ENCODE results near the gene TRAPPC12.
"Not testable (repeated sequence)": the region's sequence is repeated elsewhere in the genome, so short reads cannot be mapped to it uniquely, and the experiment has no call there.

TRAPPC12 gene

DNA sequence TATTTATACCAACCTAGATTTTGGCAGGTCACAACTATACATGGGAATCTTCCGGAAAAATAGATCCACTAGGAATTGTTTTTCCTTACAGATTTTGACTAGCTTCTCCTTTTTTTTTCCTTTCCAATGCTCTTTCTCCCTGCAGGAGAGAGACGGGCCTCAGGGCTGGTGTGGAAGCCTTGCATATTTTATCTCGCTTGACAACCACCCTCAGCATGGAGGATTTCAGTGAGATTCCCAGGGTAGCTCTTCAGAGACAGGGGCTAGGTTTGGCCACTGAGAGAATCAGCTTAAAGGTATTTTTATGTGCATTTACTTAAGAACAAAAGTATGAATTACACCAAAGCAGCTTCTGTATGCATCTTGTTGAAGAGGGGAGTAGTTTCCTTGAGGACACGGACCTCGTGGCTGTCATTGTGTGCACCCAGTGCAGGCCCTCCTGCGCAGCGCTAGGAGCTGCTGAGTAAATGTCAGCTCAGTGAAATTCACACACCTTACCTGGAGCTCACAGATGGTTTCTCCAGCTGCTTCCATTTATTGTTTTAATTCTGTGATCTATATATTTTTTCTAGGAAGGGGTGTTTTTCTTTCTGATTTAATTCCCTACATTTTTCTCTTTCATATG is 54.4 kb downstream of the TRAPPC12 start:
- DNase-seq: no peak

DNA sequence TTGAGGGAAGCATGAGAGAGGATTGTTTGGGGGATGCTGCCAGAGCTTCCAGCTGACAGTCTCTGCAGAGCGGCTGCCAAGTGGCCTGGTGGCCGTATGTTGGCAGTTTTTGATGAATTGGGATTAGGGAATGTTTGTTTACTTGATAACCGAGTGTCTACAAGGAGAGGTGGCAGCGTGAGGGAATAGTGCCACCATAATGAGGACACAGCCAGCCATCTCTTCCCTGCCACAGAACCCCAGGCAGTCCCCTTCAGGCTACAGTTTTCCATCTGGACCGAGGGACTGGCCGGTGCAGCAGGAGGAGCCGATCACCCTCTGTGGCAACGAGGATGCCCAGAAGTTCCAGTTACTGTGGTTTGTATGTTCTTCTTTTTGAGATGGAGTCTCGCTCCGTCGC is 55.2 kb downstream of the TRAPPC12 start:
- no peak for DNase-seq

DNA sequence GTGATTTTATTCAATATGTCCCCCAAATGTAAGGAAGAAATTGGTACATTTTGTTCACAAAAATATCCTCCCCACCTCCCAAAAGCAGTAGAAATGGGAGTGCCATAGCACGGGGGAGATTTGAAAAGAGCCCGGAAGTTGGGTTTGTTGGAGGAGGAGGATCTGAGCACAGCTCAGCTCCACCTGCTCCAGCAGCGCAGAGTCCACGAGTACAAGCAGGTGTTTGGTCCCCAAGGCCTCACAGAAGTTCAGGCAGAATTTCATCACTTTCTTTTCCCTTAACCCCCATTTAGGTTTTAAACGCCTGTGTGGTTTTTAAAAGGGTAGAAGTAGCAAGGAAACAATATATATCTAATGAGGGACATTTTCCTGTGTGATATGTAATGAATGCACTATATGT is 56.0 kb downstream of the TRAPPC12 start:
- DNase-seq: no peak

DNA sequence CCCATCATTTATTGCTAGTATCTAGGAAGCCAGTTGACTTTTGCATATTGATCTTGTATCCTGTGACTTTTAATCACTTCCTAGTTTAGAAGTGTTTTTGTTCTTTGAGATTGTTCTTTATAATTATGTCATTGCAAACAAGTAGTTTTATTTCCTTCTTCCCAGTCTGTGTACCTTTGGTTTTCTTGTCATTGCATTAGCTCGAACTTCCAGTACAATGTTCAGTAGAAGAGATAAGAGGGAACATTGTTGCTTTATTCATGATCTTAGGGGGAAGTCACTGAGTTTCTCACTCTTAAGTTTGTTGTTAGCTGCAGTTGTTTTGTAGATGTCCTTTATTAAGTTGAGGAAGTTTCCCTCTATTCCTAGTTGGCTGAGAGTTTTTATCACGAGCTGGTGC is 61.0 kb downstream of the TRAPPC12 start:
- no peak for DNase-seq

DNA sequence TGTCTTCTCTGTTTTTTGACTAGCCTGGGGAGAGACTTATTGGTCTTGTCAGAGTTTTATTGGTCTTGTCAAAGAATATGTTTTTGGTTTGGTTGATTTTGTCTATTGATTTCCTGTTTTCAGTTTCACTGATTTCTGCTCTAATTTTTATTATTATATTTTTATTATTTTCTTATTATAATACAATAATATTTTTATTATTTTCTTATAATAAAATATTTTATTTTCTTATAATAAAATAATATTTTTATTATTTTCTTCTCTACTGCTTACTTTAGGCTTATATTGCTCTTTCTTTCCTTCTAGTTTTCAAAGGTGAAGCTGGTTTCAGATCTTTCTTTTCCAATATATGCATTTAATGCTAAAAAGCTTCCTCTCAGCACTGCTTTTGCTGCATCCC is 62.0 kb downstream of the TRAPPC12 start:
- DNase-seq: no peak

DNA sequence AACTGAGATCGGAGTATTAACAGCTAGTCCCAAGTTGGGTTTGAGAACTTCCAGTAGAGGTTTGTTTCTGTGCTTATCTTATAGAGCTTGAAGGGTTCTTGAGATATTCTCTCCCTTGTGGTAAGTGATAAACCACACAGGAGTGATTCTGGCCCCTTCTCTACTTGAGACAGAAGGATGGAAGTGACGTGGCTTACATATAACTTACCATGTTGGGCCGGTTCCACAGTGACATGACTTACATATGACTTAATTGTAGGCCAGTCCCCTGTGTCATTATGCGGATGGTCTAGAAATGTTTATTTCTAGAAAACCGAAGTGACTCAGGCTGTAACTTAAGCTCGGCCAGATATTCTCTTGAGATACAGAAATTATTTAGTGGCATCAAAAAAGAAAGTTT is 62.7 kb downstream of the TRAPPC12 start:
- DNase-seq: no peak

DNA sequence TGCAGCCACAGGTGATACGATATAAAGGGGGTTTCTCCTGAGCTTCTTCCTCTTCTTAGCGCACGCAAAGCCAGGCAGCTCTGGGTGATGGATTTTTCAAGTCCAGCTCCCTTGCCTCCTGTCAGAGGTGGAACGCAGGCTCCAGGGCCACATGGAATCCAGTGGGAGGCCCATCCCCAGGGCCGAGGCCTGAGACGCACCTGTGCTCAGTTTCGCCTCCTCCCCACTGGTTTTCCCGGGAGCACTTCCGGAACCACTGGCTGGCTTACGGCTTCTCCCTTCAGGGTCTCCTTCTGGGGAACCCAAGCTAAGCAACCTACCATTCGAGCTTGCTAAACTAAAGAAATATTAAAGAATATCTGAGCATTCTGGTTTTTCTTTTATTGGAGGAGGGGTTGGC is 63.6 kb downstream of the TRAPPC12 start:
- no peak for DNase-seq

DNA sequence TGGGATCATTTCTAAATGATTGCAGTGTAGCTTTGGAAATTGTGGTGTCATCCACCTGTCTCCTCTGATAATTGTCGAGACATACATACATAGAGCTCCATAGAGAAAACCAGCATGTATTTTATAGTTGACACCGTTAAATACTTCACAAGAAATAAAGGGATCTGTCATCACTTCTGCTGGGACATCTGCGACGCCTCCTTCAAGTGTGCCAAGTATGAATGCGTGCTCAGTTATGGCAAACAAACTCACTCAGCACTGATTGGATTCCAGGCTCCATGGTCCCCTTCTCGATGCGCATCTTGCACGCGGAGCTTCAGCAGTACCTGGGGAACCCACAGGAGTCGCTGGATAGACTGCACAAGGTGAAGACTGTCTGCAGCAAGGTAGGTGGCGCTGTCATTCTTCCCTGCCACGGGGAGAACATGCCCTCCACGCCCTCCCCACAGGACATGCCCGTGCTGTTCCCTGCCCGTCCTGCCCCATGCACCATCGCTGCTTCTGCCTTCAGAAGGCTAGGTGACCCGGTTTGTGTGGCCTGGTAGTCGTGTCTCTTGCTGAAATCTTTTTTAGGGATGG is 64.1 kb downstream of the TRAPPC12 start:
- DNase-seq: no peak

DNA sequence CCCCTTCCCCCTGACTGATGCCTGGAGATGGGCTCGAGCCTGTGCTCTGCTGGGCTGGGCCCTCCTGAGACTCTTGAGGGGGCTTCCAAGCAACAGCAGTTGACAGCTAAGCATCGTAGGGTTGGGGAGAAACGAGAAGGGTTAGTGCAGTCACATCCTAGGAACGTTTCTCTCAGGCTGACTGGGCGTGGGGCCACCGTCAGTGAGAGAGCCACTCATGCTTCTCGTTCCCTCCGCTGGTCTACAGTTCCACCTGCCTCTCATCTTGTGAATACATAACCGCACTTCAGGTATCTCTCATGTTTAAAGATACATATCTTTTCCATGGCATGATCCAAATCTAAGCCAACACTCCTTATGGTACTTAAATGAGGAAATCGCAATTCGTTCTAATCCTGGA is 66.4 kb downstream of the TRAPPC12 start:
- DNase-seq: peak; percentile 24

DNA sequence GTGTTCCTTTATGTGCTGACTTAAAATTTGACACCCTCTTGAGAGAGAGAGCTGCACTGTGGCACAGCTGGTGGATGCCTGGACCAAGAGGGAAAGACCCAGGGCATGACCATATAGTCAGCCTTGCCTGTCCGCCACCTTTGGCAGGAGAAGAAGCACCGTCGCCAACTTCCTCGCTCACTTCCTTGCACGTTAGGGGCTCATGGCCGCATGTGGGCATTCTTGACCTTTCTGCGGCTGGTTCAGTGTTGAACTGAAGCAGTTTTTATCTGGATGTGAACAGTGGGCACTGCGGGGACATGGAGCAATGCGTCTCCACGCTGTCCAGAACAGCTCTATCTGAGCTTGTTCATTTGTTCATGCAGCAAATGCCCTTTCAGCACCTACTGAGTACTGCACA is 66.9 kb downstream of the TRAPPC12 start:
- no peak for DNase-seq

DNA sequence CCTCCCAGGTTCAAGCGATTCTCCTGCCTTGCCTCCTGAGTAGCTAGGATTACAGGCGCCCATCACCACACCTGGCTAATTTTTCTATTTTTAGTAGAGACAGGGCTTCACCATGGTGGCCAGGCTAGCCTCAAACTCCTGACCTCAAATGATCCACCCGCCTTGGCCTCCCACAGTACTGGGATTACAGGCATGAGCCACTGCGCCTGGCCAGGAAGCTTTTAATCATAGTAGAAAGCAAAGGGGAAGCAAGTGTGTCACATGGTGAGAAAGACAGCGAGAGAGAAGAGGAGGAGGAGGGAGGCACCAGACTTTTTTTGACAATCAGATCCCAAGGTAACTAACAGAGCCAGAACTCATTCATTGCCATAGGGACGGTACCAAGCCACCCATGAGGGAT is 67.7 kb downstream of the TRAPPC12 start:
- DNase-seq: not testable (repeated sequence)

DNA sequence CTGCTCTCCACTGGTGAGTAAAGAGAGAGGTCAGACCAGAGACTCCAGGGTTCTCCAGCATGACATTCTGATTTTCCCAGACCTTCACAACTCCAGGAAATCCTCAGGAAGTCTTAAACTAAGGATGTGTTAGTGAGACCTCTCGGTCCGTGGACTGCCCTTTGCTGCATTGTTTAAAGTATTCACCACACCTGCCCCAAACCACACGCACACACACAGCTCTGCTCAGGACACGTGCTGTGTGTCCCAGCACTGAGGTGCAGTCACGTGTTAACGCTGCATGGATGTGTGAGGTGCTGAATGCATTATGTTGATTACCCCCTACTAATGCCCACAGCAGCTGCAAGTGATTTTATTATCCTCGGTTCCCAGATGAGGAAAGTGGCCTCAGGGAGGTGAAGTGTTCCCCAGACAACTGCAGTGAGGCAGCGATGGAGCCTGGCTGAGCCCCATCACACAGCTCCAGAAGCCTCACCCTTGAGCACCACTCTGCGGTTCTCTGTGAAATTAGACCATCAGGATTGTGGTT is 68.4 kb downstream of the TRAPPC12 start:
- no peak for DNase-seq

DNA sequence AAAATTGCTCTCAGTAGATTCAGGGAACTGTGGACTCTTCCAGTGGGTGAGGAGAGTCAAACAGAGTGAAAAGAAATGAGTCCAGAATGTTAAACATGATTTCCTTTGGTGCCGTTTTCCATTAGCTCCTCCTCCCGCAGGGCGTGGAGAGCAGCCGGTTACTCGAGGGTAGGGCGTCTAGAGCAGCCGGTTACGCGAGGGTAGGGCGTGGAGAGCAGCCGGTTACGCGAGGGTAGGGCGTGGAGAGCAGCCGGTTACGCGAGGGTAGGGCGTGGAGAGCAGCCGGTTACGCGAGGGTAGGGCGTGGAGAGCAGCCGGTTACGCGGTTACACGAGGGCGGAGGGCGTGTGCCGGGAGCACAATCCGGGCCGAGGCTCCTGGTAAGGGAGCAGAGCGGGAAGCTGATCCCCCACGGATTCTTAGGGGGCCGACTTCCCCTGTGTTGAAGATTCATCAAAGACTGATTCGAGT is 69.0 kb downstream of the TRAPPC12 start:
- DNase-seq: not testable (repeated sequence)

DNA sequence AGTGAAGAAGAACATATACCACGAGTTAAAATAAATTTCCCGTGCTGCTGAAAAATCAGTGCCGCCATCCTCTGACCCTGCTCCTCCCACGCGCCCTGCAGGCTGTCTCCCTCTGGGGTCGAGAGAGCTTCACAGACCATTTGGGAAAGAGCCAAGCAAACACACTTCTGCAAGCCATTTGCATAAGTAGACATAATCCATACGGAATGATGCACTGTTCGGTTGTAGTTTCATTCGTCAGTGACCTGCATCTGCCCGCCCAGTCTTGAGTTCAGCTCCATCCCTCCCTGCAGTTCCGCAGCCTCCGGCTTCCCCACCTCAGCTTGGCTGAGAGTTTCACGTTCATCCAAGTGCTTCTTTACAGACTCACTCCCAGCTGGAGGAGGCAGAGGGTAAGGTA is 69.6 kb downstream of the TRAPPC12 start:
- no peak for DNase-seq

DNA sequence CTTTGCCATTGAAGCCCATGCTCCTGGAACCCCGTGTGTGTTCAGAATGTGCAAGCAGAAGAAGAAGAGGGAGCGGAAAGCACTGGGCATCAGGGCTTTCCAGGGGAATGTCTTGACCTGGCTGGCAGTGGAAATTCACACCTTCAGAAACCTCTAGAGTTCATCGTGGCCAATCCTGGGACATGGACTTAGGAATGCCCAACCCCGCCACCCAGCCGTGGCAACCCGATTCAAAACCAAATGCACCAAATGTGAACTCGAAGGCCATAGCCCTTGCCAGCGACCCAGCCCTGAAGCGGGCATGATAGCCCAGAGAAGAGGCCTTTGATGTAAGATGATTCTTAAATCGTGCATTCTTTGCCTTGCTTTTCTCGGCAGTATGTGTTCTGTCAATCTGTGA is 70.4 kb downstream of the TRAPPC12 start:
- no peak for DNase-seq

DNA sequence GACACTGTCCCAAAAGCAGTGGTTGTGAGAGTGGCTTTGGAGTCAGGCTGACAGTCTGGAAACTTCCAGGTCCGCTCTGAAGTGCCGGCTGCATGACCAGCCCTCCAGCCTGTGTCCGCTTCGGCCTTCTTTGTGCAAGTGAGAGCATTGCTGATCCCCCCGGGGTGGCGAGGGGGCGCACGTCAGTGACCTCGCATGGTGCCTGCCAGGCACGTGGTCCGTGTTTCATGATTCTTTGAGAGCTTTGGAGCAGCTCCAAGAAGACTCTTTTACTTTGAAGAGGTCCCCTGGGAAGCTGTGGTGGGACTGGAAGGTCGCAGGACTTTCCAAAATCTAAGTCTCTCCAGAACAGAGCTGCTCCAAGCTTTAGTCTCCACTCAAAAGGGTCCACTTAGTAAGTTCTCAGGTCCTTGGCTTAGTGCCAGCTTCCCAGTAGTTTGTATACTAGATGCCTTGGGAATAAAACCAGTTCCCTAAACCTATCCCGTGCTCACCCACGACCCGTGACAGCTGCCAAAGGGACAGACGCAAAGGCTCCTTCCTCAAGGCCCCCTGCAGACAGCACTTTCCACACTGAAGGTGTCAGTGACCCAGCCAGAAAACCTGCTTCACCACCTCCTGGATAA is 71.0 kb downstream of the TRAPPC12 start:
- no peak for DNase-seq

DNA sequence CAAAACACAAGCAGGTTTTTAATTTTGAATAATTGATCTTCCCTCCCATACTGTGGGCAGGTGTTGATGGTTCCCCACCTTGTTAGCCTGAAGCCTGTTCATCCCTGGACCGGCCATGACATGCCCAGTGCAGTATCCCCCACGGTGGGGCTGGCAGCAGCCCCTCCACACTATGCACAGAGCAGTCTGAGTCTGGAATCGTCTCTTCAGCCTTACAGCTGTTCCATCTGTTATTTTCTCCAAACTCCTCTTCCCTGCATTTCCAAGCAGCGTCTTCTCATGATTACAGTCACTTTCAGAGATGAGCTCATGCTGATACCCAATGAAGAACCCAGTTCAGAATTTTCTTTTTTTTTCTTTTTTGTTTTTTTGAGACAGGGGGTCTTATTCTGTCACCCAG is 71.7 kb downstream of the TRAPPC12 start:
- no peak for DNase-seq

DNA sequence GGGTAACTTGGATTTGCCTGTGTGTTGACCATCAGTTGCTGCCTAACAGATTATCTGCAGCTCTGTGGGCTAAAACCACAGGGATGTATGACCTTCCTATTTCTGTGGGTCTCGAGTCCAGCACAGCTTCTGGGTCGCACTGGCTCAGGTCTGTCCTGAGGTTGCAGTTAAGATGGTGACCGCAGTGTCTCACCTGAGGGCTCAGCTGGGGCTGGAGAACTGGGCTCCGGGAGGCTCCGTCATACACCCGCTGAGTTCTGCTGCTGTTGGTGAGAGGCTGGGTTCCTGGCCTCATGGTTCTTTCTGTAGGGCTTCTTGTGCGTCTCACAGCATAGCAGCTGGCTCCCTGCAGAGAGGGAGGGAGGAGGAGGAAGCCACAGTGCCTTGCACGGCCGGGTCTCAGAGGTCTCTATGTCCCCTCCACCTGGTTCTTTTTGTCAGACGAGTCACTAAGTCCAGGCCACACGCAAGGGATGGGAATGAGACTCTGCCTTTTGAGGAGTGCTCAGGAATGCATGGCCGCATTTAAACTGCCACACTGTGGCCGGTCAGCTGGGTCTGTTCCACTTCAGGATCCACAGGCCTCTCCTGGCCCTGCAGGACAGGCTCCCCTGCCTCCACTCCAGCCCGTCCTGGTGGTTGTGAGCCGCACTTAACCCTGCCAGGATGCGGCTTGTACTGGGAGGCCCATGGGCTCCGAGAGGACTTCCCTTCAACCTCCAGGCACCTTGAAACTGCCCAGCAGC is 72.6 kb downstream of the TRAPPC12 start:
- DNase-seq: no peak

DNA sequence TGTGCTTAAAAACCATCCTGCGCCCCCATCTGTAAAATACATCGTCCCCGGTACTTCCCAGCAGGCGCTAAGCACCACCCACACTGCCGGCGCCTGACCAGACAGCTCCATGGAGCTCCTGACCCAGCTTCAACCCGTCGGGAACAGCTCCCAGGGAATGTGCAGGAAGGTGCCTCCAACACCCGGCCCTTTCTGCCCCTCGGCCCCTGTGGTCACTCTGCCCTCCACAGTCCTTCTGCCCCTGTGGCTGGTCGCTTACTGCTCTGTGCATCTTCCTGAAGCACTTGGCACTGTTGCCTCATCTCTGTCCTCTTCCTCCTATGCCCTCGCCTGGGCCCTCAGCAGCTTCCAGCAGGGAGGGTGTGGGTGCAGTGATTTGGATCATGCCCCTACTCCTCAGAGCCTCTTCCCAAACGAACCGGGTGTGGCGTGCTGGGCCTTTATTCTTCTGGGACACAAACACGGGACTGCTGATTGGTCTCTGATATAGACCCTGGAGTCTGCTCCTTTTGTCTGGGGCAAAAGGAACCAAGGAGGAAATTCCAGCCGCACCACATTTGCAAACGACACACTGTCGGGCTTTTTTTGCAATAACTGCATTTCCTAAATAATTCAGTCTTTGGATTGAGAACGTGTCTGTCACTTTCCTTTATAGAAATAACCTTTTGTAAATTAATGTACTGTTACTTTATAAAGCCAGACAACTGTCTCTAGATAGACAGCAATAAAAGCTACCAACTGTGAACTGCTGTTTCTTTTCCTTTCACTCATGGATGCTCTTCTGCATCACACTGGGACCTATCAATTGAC is 73.9 kb downstream of the TRAPPC12 start:
- no peak for DNase-seq

DNA sequence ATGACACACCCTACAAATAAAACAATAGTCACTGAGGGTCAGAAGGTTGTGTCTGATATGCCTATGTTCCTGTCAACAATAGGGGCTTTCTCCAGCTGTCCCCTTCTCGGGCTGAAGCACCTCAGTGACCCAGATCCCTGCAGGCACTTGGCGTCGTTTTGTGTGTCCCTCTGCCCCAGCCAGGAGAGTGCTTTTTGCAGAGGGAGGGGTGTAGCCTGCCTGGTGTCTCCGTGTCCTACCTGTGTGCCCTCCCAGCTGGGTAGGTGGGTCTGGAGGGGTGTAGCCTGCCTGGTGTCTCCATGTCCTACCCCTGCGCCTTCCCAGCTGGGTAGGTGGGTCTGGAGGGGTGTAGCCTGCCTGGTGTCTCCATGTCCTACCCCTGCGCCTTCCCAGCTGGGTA is 74.5 kb downstream of the TRAPPC12 start:
- DNase-seq: not testable (repeated sequence)

DNA sequence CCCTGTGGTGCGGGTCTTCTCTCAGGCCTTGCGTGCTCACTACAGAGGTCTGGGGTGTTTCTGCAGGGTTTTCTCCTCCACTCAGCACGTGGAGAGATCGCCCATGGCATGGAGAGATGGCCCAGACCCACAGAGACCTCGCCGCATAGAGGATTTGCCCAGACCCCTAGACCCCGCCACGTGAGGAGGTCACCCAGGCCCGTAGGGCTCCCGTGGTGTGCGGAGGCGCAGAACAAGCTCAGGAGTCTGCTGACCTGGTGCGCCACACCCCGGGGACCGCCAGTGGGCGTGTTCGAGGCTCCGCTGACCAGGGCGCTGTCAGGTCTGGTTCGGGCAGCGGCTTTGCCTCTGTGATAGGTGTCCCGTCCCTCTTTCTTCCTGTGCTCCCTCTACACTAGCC is 75.3 kb downstream of the TRAPPC12 start:
- no peak for DNase-seq

DNA sequence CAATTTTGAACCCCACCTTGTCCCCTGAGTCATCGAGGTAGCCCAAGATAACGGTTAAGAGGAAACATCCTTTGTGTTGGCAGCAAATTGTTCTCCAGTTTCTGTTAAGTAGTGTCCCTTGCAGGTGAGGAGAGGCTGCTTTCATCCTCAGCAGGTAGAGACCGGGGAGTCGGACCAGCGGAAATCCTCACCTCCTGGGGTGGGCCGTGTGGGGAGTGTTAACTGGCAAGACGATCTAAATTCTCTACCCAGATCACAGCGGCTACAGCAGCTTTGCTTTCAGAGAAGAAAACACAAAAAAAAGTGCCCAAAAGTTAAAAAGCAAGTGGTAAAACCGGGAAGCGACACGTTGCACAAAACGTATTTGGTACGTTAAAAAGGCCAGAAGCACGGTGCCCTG is 76.6 kb downstream of the TRAPPC12 start:
- no peak for DNase-seq
